Vagina (tissue), 2 donors: Measurements from ENCODE around the gene WDR54.

ENCODE experiments used
- CTCF ChIP-seq, 3 experiments: fragments of 450-650 bp in 2 of 3; fragments of 200-600 bp in 1 of 3; sonication (generic) in 1 of 3; IDR thresholded peaks; one replicate each; pipeline ENCODE4 v1.5.1; 2017 to 2019; ENCODE audit warnings: antibody characterized with exemption in 3 of 3, mild to moderate bottlenecking in 2 of 3, moderate library complexity in 2 of 3
- POLR2AphosphoS5 ChIP-seq, 2 donors: sonication (generic); formaldehyde crosslinking; IDR thresholded peaks; one replicate each; pipeline ENCODE4 v1.9.0; 2017; ENCODE audit warnings: antibody characterized with exemption in 2 of 2, mild to moderate bottlenecking in 2 of 2, low read depth in 1 of 2; ENCODE audit not compliant: insufficient read depth in 1 of 2

GRCh38 chr2:74472945-74473258 lies 51.4 kb downstream of the WDR54 start:
- TF ChIP-seq CTCF (IDR thresholded peaks at IDR 0.05): no peak
- no peak for TF ChIP-seq POLR2AphosphoS5 (IDR thresholded peaks at IDR 0.05; ENCODE audit: insufficient read depth in 1 of 2, low read depth in 1 of 2)
